HepG2 (cell line): ENCODE data around the gene FAM110A. TPM values are rescaled to one million over a fixed set of nuclear protein-coding genes. Genes with fewer than 3 reads are reported as not detected.
A peak's percentile ranks its signal among the peaks of the same experiment; 100 is the strongest.

ENCODE experiments used
- BRCA1 ChIP-seq: sonication (generic); formaldehyde crosslinking; IDR thresholded peaks from 2 replicates; pipeline ENCODE4 v1.4.0; 2020; ENCODE audit warnings: missing genetic modification reagents
- CC2D1A ChIP-seq: sonication (generic); formaldehyde crosslinking; IDR thresholded peaks from 2 replicates; pipeline ENCODE4 v1.8.1; 2023; ENCODE audit warnings: mild to moderate bottlenecking, missing genetic modification reagents
- CHD2 ChIP-seq: IDR thresholded peaks from 2 replicates; pipeline ENCODE4 v1.6.1; 2011; ENCODE audit warnings: low read depth, low read length, improper control_type of control experiment
- ELF3 ChIP-seq: IDR thresholded peaks from 2 replicates; pipeline ENCODE4 v1.6.1; 2016; ENCODE audit warnings: missing genetic modification reagents, missing compliant biosample characterization
- FLYWCH1 ChIP-seq: sonication (generic); formaldehyde crosslinking; IDR thresholded peaks from 2 replicates; pipeline ENCODE4 v1.8.1; 2023; ENCODE audit warnings: mild to moderate bottlenecking, missing genetic modification reagents
- FOSL2 ChIP-seq: sonication (generic); formaldehyde crosslinking; IDR thresholded peaks from 2 replicates; pipeline ENCODE4 v1.4.0; 2020; ENCODE audit warnings: missing genetic modification reagents
- GABPB1 ChIP-seq: IDR thresholded peaks from 2 replicates; pipeline ENCODE4 v1.6.1; 2016; ENCODE audit warnings: mild to moderate bottlenecking, missing genetic modification reagents, moderate library complexity, missing compliant biosample characterization
- HNF4A ChIP-seq: sonication (generic); formaldehyde crosslinking; IDR thresholded peaks from 2 replicates; pipeline ENCODE4 v1.4.0; 2020; ENCODE audit warnings: missing genetic modification reagents
- MED13 ChIP-seq: sonication (generic); formaldehyde crosslinking; IDR thresholded peaks from 2 replicates; pipeline ENCODE4 v1.5.0; 2020; ENCODE audit warnings: missing genetic modification reagents
- MIER2 ChIP-seq: IDR thresholded peaks from 2 replicates; pipeline ENCODE4 v1.6.1; 2016; ENCODE audit warnings: missing biosample characterization, missing genetic modification reagents
- MYC ChIP-seq: sonication (generic); formaldehyde crosslinking; IDR thresholded peaks from 2 replicates; pipeline ENCODE4 v1.9.0; 2021; ENCODE audit warnings: missing genetic modification reagents, borderline replicate concordance
- MYPOP ChIP-seq: sonication (generic); formaldehyde crosslinking; IDR thresholded peaks from 2 replicates; pipeline ENCODE4 v1.8.1; 2023; ENCODE audit warnings: mild to moderate bottlenecking, moderate library complexity, missing genetic modification reagents
- NCOA1 ChIP-seq: sonication (generic); formaldehyde crosslinking; IDR thresholded peaks from 2 replicates; pipeline ENCODE4 v1.9.0; 2021; ENCODE audit warnings: missing genetic modification reagents
- NFAT5 ChIP-seq: sonication (generic); formaldehyde crosslinking; IDR thresholded peaks from 2 replicates; pipeline ENCODE4 v1.4.0; 2020; ENCODE audit warnings: missing genetic modification reagents
- SMARCC2 ChIP-seq: fragments of 450-650 bp; IDR thresholded peaks from 2 replicates; pipeline ENCODE4 v1.6.1; 2017; ENCODE audit warnings: antibody characterized with exemption, mild to moderate bottlenecking
- THYN1 ChIP-seq: sonication (generic); formaldehyde crosslinking; IDR thresholded peaks from 2 replicates; pipeline ENCODE4 v1.8.1; 2023; ENCODE audit warnings: low read depth, mild to moderate bottlenecking, moderate library complexity, missing genetic modification reagents, borderline replicate concordance
- ZBTB26 ChIP-seq: IDR thresholded peaks from 2 replicates; pipeline ENCODE4 v1.6.1; 2016; ENCODE audit warnings: missing compliant biosample characterization, missing genetic modification reagents, borderline replicate concordance
- ZNF232 ChIP-seq: sonication (generic); formaldehyde crosslinking; IDR thresholded peaks from 2 replicates; pipeline ENCODE4 v1.4.0; 2020; ENCODE audit warnings: missing genetic modification reagents, borderline replicate concordance
- ZNF430 ChIP-seq: sonication (generic); formaldehyde crosslinking; IDR thresholded peaks from 2 replicates; pipeline ENCODE4 v1.9.0; 2021; ENCODE audit warnings: mild to moderate bottlenecking, missing genetic modification reagents
- ZNF441 ChIP-seq: sonication (generic); formaldehyde crosslinking; IDR thresholded peaks from 2 replicates; pipeline ENCODE4 v1.7.0; 2021; ENCODE audit warnings: missing genetic modification reagents, borderline replicate concordance
- ZNF577 ChIP-seq: sonication (generic); formaldehyde crosslinking; IDR thresholded peaks from 2 replicates; pipeline ENCODE4 v1.4.0; 2020; ENCODE audit warnings: mild to moderate bottlenecking, low read depth, missing genetic modification reagents, borderline replicate concordance
- ZNF607 ChIP-seq: sonication (generic); formaldehyde crosslinking; IDR thresholded peaks from 2 replicates; pipeline ENCODE4 v1.5.1; 2020; ENCODE audit warnings: missing genetic modification reagents, mild to moderate bottlenecking, borderline replicate concordance
- ZNF670 ChIP-seq: sonication (generic); formaldehyde crosslinking; IDR thresholded peaks from 2 replicates; pipeline ENCODE4 v1.8.0; 2022; ENCODE audit warnings: mild to moderate bottlenecking, missing genetic modification reagents, borderline replicate concordance
- ZSCAN12 ChIP-seq: sonication (generic); formaldehyde crosslinking; IDR thresholded peaks from 2 replicates; pipeline ENCODE4 v1.9.0; 2021; ENCODE audit warnings: mild to moderate bottlenecking, missing genetic modification reagents
- polyA plus RNA-seq, 8 experiments: library from polyadenylated mRNA; depleted of rRNA in 3 of 8; stranded (reverse) in 7 of 8; unstranded in 1 of 8; fragments of >200 nt; fragmentation: Illumina TruSeq in 4 of 8; extraction: Trizol in 4 of 8; gene quantifications; 2 replicates each; pipeline versions ENCODE4 v1.2.1 to v1.2.3, GENCODE V29; 2011 to 2016; ENCODE audit warnings: low read depth in 4 of 8, missing spikeins in 1 of 8, mixed read lengths in 1 of 8; ENCODE audit not compliant: insufficient read depth in 1 of 8
- total RNA-seq, 5 experiments: library from RNA; depleted of rRNA; stranded (reverse); fragments of >200 nt; fragmentation: Illumina TruSeq; extraction: Trizol; gene quantifications; 2 replicates each; pipeline ENCODE4 v1.2.3, GENCODE V29; 2016; ENCODE audit warnings: low read depth in 1 of 5

The FAM110A gene
- total and polyA plus RNA-seq, 2 of the 13 experiments (the other 11 are each of a cell fraction or from before 2014, with no cell fraction given) = 1.9 TPM

- no peak for TF ChIP-seq MYPOP (CRISPR knock-in tag)
- TF ChIP-seq GABPB1 (CRISPR knock-in tag) = no peak
- TF ChIP-seq ZBTB26 (CRISPR knock-in tag) = no peak
- TF ChIP-seq CHD2 = no peak
- TF ChIP-seq SMARCC2 = no peak
- no peak for TF ChIP-seq ZNF607
- TF ChIP-seq NFAT5 = peak; percentile 84; the same call in 1 of the 2 replicates
- no peak for TF ChIP-seq ZNF430
- TF ChIP-seq ELF3 (CRISPR knock-in tag) = peak; percentile 58; the same call in 1 of the 2 replicates
- TF ChIP-seq FOSL2 = peak; percentile 40
- TF ChIP-seq BRCA1 (CRISPR knock-in tag) = peak; percentile 90
- no peak for TF ChIP-seq ZNF670 (CRISPR knock-in tag)
- TF ChIP-seq MYC (CRISPR knock-in tag) = no peak
- 0 out of 2 replicates have a peak, but pooled peaks have one; percentile 53 for TF ChIP-seq MED13 (CRISPR knock-in tag)
- peak; percentile 86; the same call in 1 of the 2 replicates for TF ChIP-seq ZNF232 (CRISPR knock-in tag)
- TF ChIP-seq ZNF577 = no peak
- 0 out of 2 replicates have a peak, but pooled peaks have one; percentile 60 for TF ChIP-seq FLYWCH1 (CRISPR knock-in tag)
- no peak for TF ChIP-seq NCOA1 (CRISPR knock-in tag)
- TF ChIP-seq ZSCAN12 (CRISPR knock-in tag) = peak; percentile 87; the same call in 1 of the 2 replicates
- no peak for TF ChIP-seq CC2D1A (CRISPR knock-in tag)
- peak; percentile 76; the same call in 1 of the 2 replicates for TF ChIP-seq ZNF441
- TF ChIP-seq MIER2 = peak; percentile 98
- no peak for TF ChIP-seq THYN1
- TF ChIP-seq HNF4A (CRISPR knock-in tag) = no peak
Observed at GRCh38 chr20:878511-879307, 45.2 kb downstream of the FAM110A start (continued).
